NB4 (cell line): ENCODE data around the gene MAPK11.

Source experiments
- CTCF ChIP-seq: IDR thresholded peaks from one replicate; pipeline ENCODE4 v1.5.1; 2012; ENCODE audit warnings: low read depth, low read length
- MAX ChIP-seq: IDR thresholded peaks from 2 replicates; pipeline ENCODE4 v1.6.1; 2011; ENCODE audit warnings: low read depth, low read length
- MYC ChIP-seq: IDR thresholded peaks from 2 replicates; pipeline ENCODE4 v1.6.1; 2011; ENCODE audit warnings: low read depth, low read length
- POLR2A ChIP-seq: IDR thresholded peaks from 2 replicates; pipeline ENCODE4 v1.6.1; 2011; ENCODE audit warnings: mild to moderate bottlenecking; ENCODE audit not compliant: insufficient read length; ENCODE audit errors: extremely low read depth

- TF ChIP-seq MYC (no peak), CTCF (no peak), POLR2A (no peak), MAX (no peak)
These were observed 15.5 kb upstream of the MAPK11 start for GRCh38 chr22:50285568-50286229.
